CD14-positive monocyte (primary cell): ENCODE results near the gene CCDC170. TPM values are rescaled to one million over a fixed set of nuclear protein-coding genes. Genes with fewer than 3 reads are reported as not detected.

ENCODE experiments used
- DNase-seq, 3 donors: peaks; one replicate each; pipeline ENCODE4 v3.0.0-alpha.2; 2011 to 2022
- H2AFZ ChIP-seq: 2 replicates; pipeline ENCODE4 v1.6.0; 2012; ENCODE audit warnings: mild to moderate bottlenecking, low read depth, low read length, inconsistent platforms; ENCODE audit not compliant: insufficient read depth, poor library complexity, severe bottlenecking
- H3K27ac ChIP-seq, 2 donors: 1 replicate in 1 of 2; 2 replicates in 1 of 2; pipeline ENCODE4 v1.5.1; 2012 to 2013; ENCODE audit warnings: low read length in 2 of 2, control low read depth in 1 of 2, inconsistent platforms in 1 of 2, low read depth in 1 of 2, mild to moderate bottlenecking in 1 of 2
- H3K27me3 ChIP-seq, 2 donors: one replicate each; pipeline versions ENCODE4 v1.6.0 to v1.6.1; 2011 to 2013; ENCODE audit warnings: low read length in 2 of 2; ENCODE audit not compliant: control insufficient read depth in 2 of 2, insufficient read depth in 2 of 2
- H3K36me3 ChIP-seq, 2 donors: replicated peaks in 1 of 2; 1 replicate in 1 of 2; 2 replicates in 1 of 2; pipeline versions ENCODE4 v1.5.1 to v1.6.1; 2012 to 2013; ENCODE audit warnings: low read length in 2 of 2, control low read depth in 1 of 2, inconsistent platforms in 1 of 2, mild to moderate bottlenecking in 1 of 2; ENCODE audit not compliant: insufficient read depth in 2 of 2, control insufficient read depth in 1 of 2
- H3K4me1 ChIP-seq, 2 donors: 1 replicate in 1 of 2; 2 replicates in 1 of 2; pipeline versions ENCODE4 v1.5.1 to v1.6.1; 2012 to 2013; ENCODE audit warnings: low read length in 2 of 2, control low read depth in 1 of 2, inconsistent platforms in 1 of 2, mild to moderate bottlenecking in 1 of 2, moderate library complexity in 1 of 2; ENCODE audit not compliant: insufficient read depth in 2 of 2, control insufficient read depth in 1 of 2
- H3K4me2 ChIP-seq: replicated peaks from 2 replicates; pipeline ENCODE3; 2012; ENCODE audit warnings: low read length, moderate library complexity, mild to moderate bottlenecking; ENCODE audit not compliant: poor library complexity, severe bottlenecking; ENCODE audit errors: extremely low read depth
- H3K4me3 ChIP-seq, 3 experiments: fragments of 200-600 bp in 1 of 3; sonication (generic) in 1 of 3; replicated peaks in 1 of 3; 1 replicate in 2 of 3; 2 replicates in 1 of 3; pipeline ENCODE4 v1.5.1; 2011 to 2013; ENCODE audit warnings: low read length in 3 of 3, mild to moderate bottlenecking in 3 of 3, control low read depth in 2 of 3, low read depth in 2 of 3, inconsistent platforms in 1 of 3, moderate library complexity in 1 of 3
- H3K79me2 ChIP-seq: 2 replicates; pipeline ENCODE4 v1.6.0; 2012; ENCODE audit warnings: mild to moderate bottlenecking, control low read depth, inconsistent platforms, low read length, moderate library complexity; ENCODE audit not compliant: insufficient read depth
- H3K9ac ChIP-seq: 2 replicates; pipeline ENCODE4 v1.6.0; 2017; ENCODE audit warnings: low read length, mild to moderate bottlenecking; ENCODE audit not compliant: insufficient read depth, poor library complexity, severe bottlenecking
- H3K9me3 ChIP-seq, 2 donors: replicated peaks in 1 of 2; 1 replicate in 1 of 2; 2 replicates in 1 of 2; pipeline versions ENCODE4 v1.5.1 to v1.6.1; 2012 to 2013; ENCODE audit warnings: low read length in 2 of 2, control low read depth in 1 of 2; ENCODE audit not compliant: control insufficient read depth in 1 of 2, insufficient read depth in 1 of 2
- H4K20me1 ChIP-seq: 2 replicates; pipeline ENCODE4 v1.6.0; 2012; ENCODE audit warnings: mild to moderate bottlenecking, low read length, control low read depth, moderate library complexity; ENCODE audit not compliant: insufficient read depth
- H3K27ac Mint-ChIP-seq, 7 donors: one replicate each; pipeline ENCODE4 v1.8.0; 2020; ENCODE audit warnings: mild to moderate bottlenecking in 7 of 7, mixed read lengths in 7 of 7, moderate library complexity in 6 of 7, inconsistent platforms in 2 of 7
- H3K27me3 Mint-ChIP-seq, 3 donors: one replicate each; pipeline ENCODE4 v1.8.0; 2021 to 2022; ENCODE audit warnings: low read depth in 3 of 3, mild to moderate bottlenecking in 3 of 3, mixed read lengths in 3 of 3, moderate library complexity in 3 of 3, inconsistent platforms in 1 of 3
- H3K36me3 Mint-ChIP-seq, 2 donors: one replicate each; pipeline ENCODE4 v1.8.0; 2020; ENCODE audit warnings: mixed read lengths in 2 of 2, inconsistent platforms in 1 of 2, mild to moderate bottlenecking in 1 of 2
- H3K4me1 Mint-ChIP-seq: one replicate; pipeline ENCODE4 v1.8.0; 2020; ENCODE audit warnings: mild to moderate bottlenecking, mixed read lengths
- H3K4me3 Mint-ChIP-seq, 2 donors: one replicate each; pipeline ENCODE4 v1.8.0; 2020; ENCODE audit warnings: mild to moderate bottlenecking in 2 of 2, mixed read lengths in 2 of 2, moderate library complexity in 1 of 2
- H3K9me3 Mint-ChIP-seq, 7 donors: one replicate each; pipeline ENCODE4 v1.8.0; 2020 to 2022; ENCODE audit warnings: mixed read lengths in 7 of 7, mild to moderate bottlenecking in 6 of 7, moderate library complexity in 6 of 7, inconsistent platforms in 2 of 7
- WGBS: methylation state at CpG from one replicate; pipeline ENCODE4 v1.1.5; 2013; ENCODE audit warnings: missing lambda C conversion rate; ENCODE audit not compliant: insufficient coverage; 5-methylcytosine and 5-hydroxymethylcytosine counted together
- intact Hi-C, 2 donors: fragments of 100-400 bp; cut with micrococcal nuclease; formaldehyde crosslinking; loops; one replicate each; pipeline versions ENCODE4 v1.15.0 to v1.15.1; 2023
- polyA plus RNA-seq, 3 donors: library from polyadenylated mRNA; depleted of rRNA in 1 of 3; unstranded in 2 of 3; stranded (reverse) in 1 of 3; fragments of 300-500 nt in 2 of 3; fragments of >200 nt in 1 of 3; fragmentation: Illumina TruSeq in 2 of 3; gene quantifications; 1 replicate in 2 of 3; 2 replicates in 1 of 3; pipeline ENCODE4 v1.2.3, GENCODE V29; 2012 to 2021
- TF ChIP-seq, protein P1 (sequence below): fragments of 200-600 bp; IDR thresholded peaks from one replicate; pipeline ENCODE4 v1.8.0; 2022; ENCODE audit warnings: antibody characterized with exemption, mild to moderate bottlenecking

The CCDC170 gene
- polyA plus RNA-seq, 3 donors, result 4.2 to 7.0 (median 6.3) TPM

DNA sequence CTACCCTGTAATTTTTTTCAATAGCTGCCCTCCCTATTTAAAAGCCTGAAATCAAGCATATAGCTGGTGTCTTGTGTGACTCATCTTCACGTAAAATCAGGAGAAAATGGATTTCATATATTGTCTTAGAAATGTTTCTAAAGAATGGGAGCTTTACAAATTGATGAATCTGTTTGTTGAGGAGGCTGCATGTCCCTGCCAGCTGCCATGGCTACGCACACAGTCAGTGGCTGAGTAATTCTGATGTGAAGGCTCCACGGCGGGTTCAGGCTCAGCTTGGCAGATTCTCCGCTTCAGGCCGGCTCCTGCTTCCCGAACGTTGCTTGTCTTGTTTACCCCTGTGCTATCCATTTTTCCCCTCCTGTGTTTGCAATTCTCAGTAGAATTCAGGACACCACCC lies 82.8 kb downstream of the CCDC170 start:
- Mint-ChIP-seq H3K9me3 (peaks cover 0 to 12% (median 4%) of the 10 kb centered on the region in 7 donors), H3K36me3 (peaks cover 18 to 25% of the 10 kb centered on the region in 2 donors)
- H3K9ac ChIP-seq, result no peak overlapping the region

DNA sequence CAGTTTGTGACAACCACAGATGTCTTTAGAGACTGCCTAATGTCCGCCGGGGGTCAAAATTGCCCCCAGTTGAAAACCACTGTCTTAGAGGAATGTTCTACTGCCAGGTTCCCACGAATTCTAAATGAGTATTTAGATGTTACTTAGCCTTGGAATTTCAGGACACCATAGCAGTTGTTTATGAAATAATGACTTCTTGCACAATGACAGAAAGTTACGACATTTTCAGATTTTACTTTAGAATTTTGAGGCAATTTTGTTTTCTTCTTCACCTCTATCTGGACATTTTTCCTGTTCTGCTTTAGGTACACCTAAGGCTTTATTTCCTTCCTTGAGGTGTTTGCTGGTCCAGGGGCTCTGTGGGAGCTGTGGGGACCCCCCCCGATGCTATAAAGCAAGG lies 83.4 kb downstream of the CCDC170 start:
- Mint-ChIP-seq H3K27me3 (peaks cover 0 to 3% (median 0%) of the 10 kb centered on the region in 3 donors), H3K27ac (peak overlapping the region in 4 of 7 donors; percentile 15 to 54 (median 34)), H3K4me3 (no peak overlapping the region), H3K9me3 (peaks cover under 1 to 12% (median 6%) of the 10 kb centered on the region in 7 donors), H3K36me3 (peaks cover 18 to 26% of the 10 kb centered on the region in 2 donors), H3K4me1 (peaks cover 11% of the 10 kb centered on the region)
- Histone ChIP-seq H3K9ac (no peak overlapping the region), H3K79me2 (no peaks in the 10 kb centered on the region), H2AFZ (no peak overlapping the region), H3K4me2 (no peak overlapping the region), H3K36me3 (peaks cover 0 to 11% of the 10 kb centered on the region in 2 donors), H4K20me1 (no peaks in the 10 kb centered on the region), H3K27me3 (no peaks in the 10 kb centered on the region), H3K4me3 (no peak overlapping the region), H3K27ac (peak overlapping the region in 1 of 2 donors; percentile 21), H3K4me1 (peaks cover 8 to 10% of the 10 kb centered on the region in 2 donors), H3K9me3 (no peaks in the 10 kb centered on the region)
- WGBS, result 83% methylated on average over 1 of the region's 5 CpGs
- intact Hi-C loops, result no loop called here
- TF ChIP-seq, protein P1, sequence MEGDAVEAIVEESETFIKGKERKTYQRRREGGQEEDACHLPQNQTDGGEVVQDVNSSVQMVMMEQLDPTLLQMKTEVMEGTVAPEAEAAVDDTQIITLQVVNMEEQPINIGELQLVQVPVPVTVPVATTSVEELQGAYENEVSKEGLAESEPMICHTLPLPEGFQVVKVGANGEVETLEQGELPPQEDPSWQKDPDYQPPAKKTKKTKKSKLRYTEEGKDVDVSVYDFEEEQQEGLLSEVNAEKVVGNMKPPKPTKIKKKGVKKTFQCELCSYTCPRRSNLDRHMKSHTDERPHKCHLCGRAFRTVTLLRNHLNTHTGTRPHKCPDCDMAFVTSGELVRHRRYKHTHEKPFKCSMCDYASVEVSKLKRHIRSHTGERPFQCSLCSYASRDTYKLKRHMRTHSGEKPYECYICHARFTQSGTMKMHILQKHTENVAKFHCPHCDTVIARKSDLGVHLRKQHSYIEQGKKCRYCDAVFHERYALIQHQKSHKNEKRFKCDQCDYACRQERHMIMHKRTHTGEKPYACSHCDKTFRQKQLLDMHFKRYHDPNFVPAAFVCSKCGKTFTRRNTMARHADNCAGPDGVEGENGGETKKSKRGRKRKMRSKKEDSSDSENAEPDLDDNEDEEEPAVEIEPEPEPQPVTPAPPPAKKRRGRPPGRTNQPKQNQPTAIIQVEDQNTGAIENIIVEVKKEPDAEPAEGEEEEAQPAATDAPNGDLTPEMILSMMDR, result no peak
- no peak for DNase-seq

More for the DNA sequence above, 82.8 kb downstream of the CCDC170 start:
- no peak overlapping the region for H3K4me2 ChIP-seq
- Mint-ChIP-seq H3K4me1 (peaks cover 11% of the 10 kb centered on the region), H3K27ac (no peak overlapping the region), H3K4me3 (no peak overlapping the region), H3K27me3 (peaks cover 0 to 3% (median 0%) of the 10 kb centered on the region in 3 donors)
- peaks cover 8 to 10% of the 10 kb centered on the region in 2 donors for H3K4me1 ChIP-seq
- H3K27ac ChIP-seq, result no peak overlapping the region
- DNase-seq, result no peak
- H3K79me2 ChIP-seq, result no peaks in the 10 kb centered on the region
- H4K20me1 ChIP-seq, result no peaks in the 10 kb centered on the region
- H3K27me3 ChIP-seq, result no peaks in the 10 kb centered on the region
- TF ChIP-seq, protein P1, result no peak
- peaks cover 0 to 11% of the 10 kb centered on the region in 2 donors for H3K36me3 ChIP-seq
- no peak overlapping the region for H2AFZ ChIP-seq
- WGBS, result 100% methylated on average over 8 of the region's 8 CpGs
- no peak overlapping the region for H3K4me3 ChIP-seq
- intact Hi-C loops, result no loop called here
- no peaks in the 10 kb centered on the region for H3K9me3 ChIP-seq
